HepG2 (cell line): ENCODE measurements around the gene FURIN. TPM values are rescaled to one million over a fixed set of nuclear protein-coding genes. Genes with fewer than 3 reads are reported as not detected.

Experiments
- ATAC-seq: fragments of 200-7000 bp; cut with Tn5 transposase; 3 replicates; pipeline ENCODE4 v1.9.1; 2020; ENCODE audit warnings: mild to moderate bottlenecking, moderate library complexity
- BruUV-seq: library from RNA; stranded (reverse); fragments of 400-500 nt; replicated peaks from 2 replicates; lab custom pipeline; 2021; lab: Mats Ljungman, UMichigan
- CTCF ChIA-PET: fragments of 300-600 bp; formaldehyde crosslinking; extraction: SDS; loops from one replicate; lab custom pipeline; 2021; ENCODE audit warnings: low total read pairs, inconsistent platforms, low intra/inter-chr PET ratio; lab: Yijun Ruan, JAX
- POLR2A ChIA-PET: fragments of 350-600 bp; sonication (Branson Sonifier 250); formaldehyde crosslinking; loops from one replicate; lab custom pipeline; 2020; ENCODE audit warnings: antibody characterized with exemption, inconsistent platforms; lab: Yijun Ruan, JAX
- DNase-seq: peaks from one replicate; pipeline ENCODE4 v3.0.0-alpha.2; 2015; ENCODE audit warnings: low spot score
- FAIRE-seq: peaks from 3 replicates; lab custom pipeline; 2011; peaks lifted over from hg19 to GRCh38; lab: Jason Lieb, UNC
- H2AFZ ChIP-seq: one replicate; pipeline ENCODE4 v1.6.1; 2011; ENCODE audit warnings: low read length, inconsistent platforms
- H3K27ac ChIP-seq: fragments of 300-600 bp; 3 replicates; pipeline ENCODE4 v1.8.0; 2011; ENCODE audit warnings: mixed run types, mild to moderate bottlenecking, mixed read lengths, low read length, inconsistent platforms; ENCODE audit not compliant: insufficient read depth; ENCODE audit errors: extremely low read length
- H3K27me3 ChIP-seq, 2 experiments: fragments of 200-600 bp in 1 of 2; 2 replicates in 1 of 2; 3 replicates in 1 of 2; pipeline versions ENCODE4 v1.6.0 to v1.8.0; 2011; ENCODE audit warnings: low read length in 2 of 2, mild to moderate bottlenecking in 2 of 2, moderate library complexity in 2 of 2, inconsistent platforms in 1 of 2; ENCODE audit not compliant: insufficient read depth in 2 of 2, control insufficient read depth in 1 of 2
- H3K36me3 ChIP-seq, 2 experiments: fragments of 200-600 bp in 1 of 2; replicated peaks in 1 of 2; 2 replicates in 1 of 2; 3 replicates in 1 of 2; pipeline versions ENCODE4 v1.5.1 to v1.8.0; 2011; ENCODE audit warnings: low read length in 2 of 2, inconsistent platforms in 1 of 2; ENCODE audit not compliant: insufficient read depth in 2 of 2, control insufficient read depth in 1 of 2
- H3K4me1 ChIP-seq: 2 replicates; pipeline ENCODE4 v1.5.1; 2012; ENCODE audit warnings: low read length, inconsistent platforms; ENCODE audit not compliant: insufficient read depth
- H3K4me2 ChIP-seq: 2 replicates; pipeline ENCODE4 v1.6.0; 2011; ENCODE audit warnings: low read depth, low read length, inconsistent platforms
- H3K4me3 ChIP-seq, 3 experiments: fragments of 200-600 bp in 1 of 3; sonication (generic), shearing (Covaris generic) in 1 of 3; replicated peaks in 1 of 3; 2 replicates each; pipeline ENCODE4 v1.5.1; 2011 to 2016; ENCODE audit warnings: low read length in 3 of 3, inconsistent platforms in 2 of 3, low read depth in 2 of 3, mild to moderate bottlenecking in 2 of 3, control low read depth in 1 of 3, mixed read lengths in 1 of 3; ENCODE audit not compliant: insufficient read depth in 1 of 3
- H3K79me2 ChIP-seq: one replicate; pipeline ENCODE4 v1.6.1; 2011; ENCODE audit warnings: low read length, inconsistent platforms; ENCODE audit not compliant: insufficient read depth
- H3K9ac ChIP-seq: 2 replicates; pipeline ENCODE4 v1.6.0; 2011; ENCODE audit warnings: mild to moderate bottlenecking, low read depth, low read length, inconsistent platforms; ENCODE audit not compliant: insufficient read depth
- H3K9me3 ChIP-seq: 2 replicates; pipeline ENCODE4 v1.5.1; 2012; ENCODE audit warnings: mild to moderate bottlenecking, low read length
- H4K20me1 ChIP-seq: 2 replicates; pipeline ENCODE4 v1.6.0; 2011; ENCODE audit warnings: inconsistent platforms, mild to moderate bottlenecking, low read length, moderate library complexity; ENCODE audit not compliant: insufficient read depth
- CCAR2 ChIP-seq: fragments of 200-400 bp; formaldehyde crosslinking; optimal IDR thresholded peaks from 2 replicates; pipeline ENCODE3; 2018; ENCODE audit warnings: low read depth, mild to moderate bottlenecking, low read length, moderate library complexity
- CCDC6 ChIP-seq: sonication (generic); formaldehyde crosslinking; IDR thresholded peaks from 2 replicates; pipeline ENCODE4 v1.8.1; 2022; ENCODE audit warnings: mild to moderate bottlenecking, missing genetic modification reagents, moderate library complexity
- ETV6 ChIP-seq: sonication (generic); formaldehyde crosslinking; conservative IDR thresholded peaks from 2 replicates; pipeline ENCODE4 v1.4.0; 2020; ENCODE audit warnings: missing genetic modification reagents
- MED1 ChIP-seq: sonication (generic); formaldehyde crosslinking; IDR thresholded peaks from 2 replicates; pipeline ENCODE4 v1.4.0; 2020; ENCODE audit warnings: missing genetic modification reagents
- MEIS1 ChIP-seq: sonication (generic); formaldehyde crosslinking; IDR thresholded peaks from 2 replicates; pipeline ENCODE4 v1.9.0; 2021; ENCODE audit warnings: mild to moderate bottlenecking, missing genetic modification reagents, moderate library complexity, borderline replicate concordance
- NFIB ChIP-seq: sonication (generic); formaldehyde crosslinking; IDR thresholded peaks from 2 replicates; pipeline ENCODE4 v1.9.0; 2021; ENCODE audit warnings: missing genetic modification reagents, mild to moderate bottlenecking, borderline replicate concordance
- RFXAP ChIP-seq: sonication (generic); formaldehyde crosslinking; IDR thresholded peaks from 2 replicates; pipeline ENCODE4 v1.4.0; 2020; ENCODE audit warnings: missing genetic modification reagents, borderline replicate concordance
- SP1 ChIP-seq, 2 experiments: fragments of 450-650 bp in 1 of 2; sonication (generic) in 1 of 2; formaldehyde crosslinking in 1 of 2; IDR thresholded peaks; 2 replicates each; pipeline versions ENCODE4 v1.4.0 to v1.6.1; 2016 to 2020; ENCODE audit warnings: missing genetic modification reagents in 1 of 2
- ZEB1 ChIP-seq: IDR thresholded peaks from 2 replicates; pipeline ENCODE4 v1.6.1; 2012; ENCODE audit warnings: mild to moderate bottlenecking, low read depth, inconsistent platforms; ENCODE audit not compliant: insufficient replicate concordance
- ZKSCAN5 ChIP-seq: sonication (generic); formaldehyde crosslinking; IDR thresholded peaks from 2 replicates; pipeline ENCODE4 v1.5.1; 2020; ENCODE audit warnings: mild to moderate bottlenecking, missing genetic modification reagents
- ZNF335 ChIP-seq: sonication (generic); formaldehyde crosslinking; IDR thresholded peaks from 2 replicates; pipeline ENCODE4 v1.4.0; 2020; ENCODE audit warnings: missing genetic modification reagents
- ZNF33A ChIP-seq: sonication (generic); formaldehyde crosslinking; IDR thresholded peaks from 2 replicates; pipeline ENCODE4 v1.5.1; 2020; ENCODE audit warnings: missing genetic modification reagents, mild to moderate bottlenecking, moderate library complexity, borderline replicate concordance
- ZNF446 ChIP-seq: sonication (generic); formaldehyde crosslinking; IDR thresholded peaks from 2 replicates; pipeline ENCODE4 v1.5.0; 2020; ENCODE audit warnings: mild to moderate bottlenecking, missing genetic modification reagents
- ZNF510 ChIP-seq: sonication (generic); formaldehyde crosslinking; IDR thresholded peaks from 2 replicates; pipeline ENCODE4 v1.4.0; 2020; ENCODE audit warnings: low read depth, mild to moderate bottlenecking, missing genetic modification reagents
- WGBS: methylation state at CpG from one replicate; pipeline ENCODE4 v1.1.6; 2017; ENCODE audit warnings: low lambda C conversion rate; 5-methylcytosine and 5-hydroxymethylcytosine counted together
- in situ Hi-C: cut with HindIII; loops from 2 replicates; pipeline ENCODE4 v1.10.0; 2017; ENCODE audit warnings: low pct_unique_long_range_greater_than_20kb; ENCODE audit not compliant: extremely low pct_ligation_motif_present
- intact Hi-C: fragments of 100-400 bp; cut with micrococcal nuclease; formaldehyde crosslinking; loops from one replicate; pipeline ENCODE4 v1.10.0; 2022; ENCODE audit not compliant: unreplicated experiment
- polyA plus RNA-seq, 8 experiments: library from polyadenylated mRNA; depleted of rRNA in 3 of 8; stranded (reverse) in 7 of 8; unstranded in 1 of 8; fragments of >200 nt; fragmentation: Illumina TruSeq in 4 of 8; extraction: Trizol in 4 of 8; gene quantifications; 2 replicates each; pipeline versions ENCODE4 v1.2.1 to v1.2.3, GENCODE V29; 2011 to 2016; ENCODE audit warnings: low read depth in 4 of 8, missing spikeins in 1 of 8, mixed read lengths in 1 of 8; ENCODE audit not compliant: insufficient read depth in 1 of 8
- total RNA-seq, 5 experiments: library from RNA; depleted of rRNA; stranded (reverse); fragments of >200 nt; fragmentation: Illumina TruSeq; extraction: Trizol; gene quantifications; 2 replicates each; pipeline ENCODE4 v1.2.3, GENCODE V29; 2016; ENCODE audit warnings: low read depth in 1 of 5
- TF ChIP-seq, protein P1 (sequence below): sonication (generic); formaldehyde crosslinking; IDR thresholded peaks from 2 replicates; pipeline ENCODE4 v1.5.1; 2020; ENCODE audit warnings: missing genetic modification reagents, mild to moderate bottlenecking, borderline replicate concordance
- TF ChIP-seq, protein P2 (sequence below): sonication (generic); formaldehyde crosslinking; IDR thresholded peaks from 2 replicates; pipeline ENCODE4 v1.8.0; 2022; ENCODE audit warnings: mild to moderate bottlenecking, missing genetic modification reagents, moderate library complexity
- TF ChIP-seq, protein P3 (sequence below): IDR thresholded peaks from 2 replicates; pipeline ENCODE4 v1.6.1; 2016; ENCODE audit warnings: missing compliant biosample characterization, missing genetic modification reagents, borderline replicate concordance
- TF ChIP-seq, protein P4 (sequence below): sonication (generic); formaldehyde crosslinking; IDR thresholded peaks from 2 replicates; pipeline ENCODE4 v1.4.0; 2020; ENCODE audit warnings: mild to moderate bottlenecking, missing genetic modification reagents

The FURIN gene
- total and polyA plus RNA-seq, 2 of the 13 experiments (the other 11 are each of a cell fraction or from before 2014, with no cell fraction given): 15.2 to 17.4 TPM

- TF ChIP-seq ZNF335 (CRISPR knock-in tag) (no peak), CCAR2 (no peak), ZNF446 (CRISPR knock-in tag) (no peak)
Observed at GRCh38 chr15:90910441-90911301, 42.3 kb downstream of the FURIN start (continued).

DNA sequence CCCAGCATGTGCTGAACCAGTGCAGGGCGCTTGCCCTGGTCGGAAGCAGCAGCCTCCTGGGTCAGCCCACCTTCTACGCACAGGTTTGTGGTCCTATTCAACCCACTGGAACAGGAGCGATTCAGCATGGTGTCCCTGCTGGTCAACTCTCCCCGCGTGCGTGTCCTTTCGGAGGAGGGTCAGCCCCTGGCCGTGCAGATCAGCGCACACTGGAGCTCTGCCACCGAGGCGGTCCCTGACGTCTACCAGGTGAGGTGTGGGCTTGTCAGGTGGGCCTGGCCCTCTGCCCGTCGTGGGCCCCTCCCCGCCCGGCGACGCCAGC is 42.9 kb downstream of the FURIN start:
- H3K27me3 ChIP-seq: no peaks in the 10 kb centered on the region
- peaks cover 22 to 73% of the 10 kb centered on the region in 2 experiments for H3K36me3 ChIP-seq
- POLR2A ChIA-PET: no interaction called here
- H3K9ac ChIP-seq: no peak overlapping the region
- H3K27ac ChIP-seq: no peak overlapping the region
- 97% methylated on average over 9 of the region's 19 CpGs for WGBS
- H3K4me1 ChIP-seq: no peaks in the 10 kb centered on the region
- in situ Hi-C loops: no loop called here
- no peaks in the 10 kb centered on the region for H3K79me2 ChIP-seq
- no peak overlapping the region for H3K4me2 ChIP-seq
- H3K4me3 ChIP-seq: no peak overlapping the region
- ATAC-seq (no peak), DNase-seq (no peak), FAIRE-seq (no peak)
- H4K20me1 ChIP-seq: no peaks in the 10 kb centered on the region
- BruUV-seq: no TSS peak
- CTCF ChIA-PET: no interaction called here
- H2AFZ ChIP-seq: no peak overlapping the region
- no peaks in the 10 kb centered on the region for H3K9me3 ChIP-seq
- intact Hi-C loops: no loop called here
- TF ChIP-seq MEIS1 (CRISPR knock-in tag) (no peak), ZNF33A (CRISPR knock-in tag) (no peak), RFXAP (CRISPR knock-in tag) (no peak), NFIB (CRISPR knock-in tag) (no peak), ETV6 (CRISPR knock-in tag) (no peak), CCDC6 (CRISPR knock-in tag) (no peak), SP1 (IDR thresholded peaks at IDR 0.05) (no peak), SP1 (CRISPR knock-in tag; IDR thresholded peaks at IDR 0.05) (no peak), ZKSCAN5 (no peak), ZNF510 (CRISPR knock-in tag) (no peak), ZEB1 (no peak), MED1 (CRISPR knock-in tag) (no peak)
- TF ChIP-seq, protein P1, sequence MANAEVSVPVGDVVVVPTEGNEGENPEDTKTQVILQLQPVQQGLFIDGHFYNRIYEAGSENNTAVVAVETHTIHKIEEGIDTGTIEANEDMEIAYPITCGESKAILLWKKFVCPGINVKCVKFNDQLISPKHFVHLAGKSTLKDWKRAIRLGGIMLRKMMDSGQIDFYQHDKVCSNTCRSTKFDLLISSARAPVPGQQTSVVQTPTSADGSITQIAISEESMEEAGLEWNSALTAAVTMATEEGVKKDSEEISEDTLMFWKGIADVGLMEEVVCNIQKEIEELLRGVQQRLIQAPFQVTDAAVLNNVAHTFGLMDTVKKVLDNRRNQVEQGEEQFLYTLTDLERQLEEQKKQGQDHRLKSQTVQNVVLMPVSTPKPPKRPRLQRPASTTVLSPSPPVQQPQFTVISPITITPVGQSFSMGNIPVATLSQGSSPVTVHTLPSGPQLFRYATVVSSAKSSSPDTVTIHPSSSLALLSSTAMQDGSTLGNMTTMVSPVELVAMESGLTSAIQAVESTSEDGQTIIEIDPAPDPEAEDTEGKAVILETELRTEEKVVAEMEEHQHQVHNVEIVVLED: no peak
- TF ChIP-seq, protein P2, sequence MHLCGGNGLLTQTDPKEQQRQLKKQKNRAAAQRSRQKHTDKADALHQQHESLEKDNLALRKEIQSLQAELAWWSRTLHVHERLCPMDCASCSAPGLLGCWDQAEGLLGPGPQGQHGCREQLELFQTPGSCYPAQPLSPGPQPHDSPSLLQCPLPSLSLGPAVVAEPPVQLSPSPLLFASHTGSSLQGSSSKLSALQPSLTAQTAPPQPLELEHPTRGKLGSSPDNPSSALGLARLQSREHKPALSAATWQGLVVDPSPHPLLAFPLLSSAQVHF: no peak
- TF ChIP-seq, protein P3, sequence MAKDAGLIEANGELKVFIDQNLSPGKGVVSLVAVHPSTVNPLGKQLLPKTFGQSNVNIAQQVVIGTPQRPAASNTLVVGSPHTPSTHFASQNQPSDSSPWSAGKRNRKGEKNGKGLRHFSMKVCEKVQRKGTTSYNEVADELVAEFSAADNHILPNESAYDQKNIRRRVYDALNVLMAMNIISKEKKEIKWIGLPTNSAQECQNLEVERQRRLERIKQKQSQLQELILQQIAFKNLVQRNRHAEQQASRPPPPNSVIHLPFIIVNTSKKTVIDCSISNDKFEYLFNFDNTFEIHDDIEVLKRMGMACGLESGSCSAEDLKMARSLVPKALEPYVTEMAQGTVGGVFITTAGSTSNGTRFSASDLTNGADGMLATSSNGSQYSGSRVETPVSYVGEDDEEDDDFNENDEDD: no peak
- TF ChIP-seq, protein P4, sequence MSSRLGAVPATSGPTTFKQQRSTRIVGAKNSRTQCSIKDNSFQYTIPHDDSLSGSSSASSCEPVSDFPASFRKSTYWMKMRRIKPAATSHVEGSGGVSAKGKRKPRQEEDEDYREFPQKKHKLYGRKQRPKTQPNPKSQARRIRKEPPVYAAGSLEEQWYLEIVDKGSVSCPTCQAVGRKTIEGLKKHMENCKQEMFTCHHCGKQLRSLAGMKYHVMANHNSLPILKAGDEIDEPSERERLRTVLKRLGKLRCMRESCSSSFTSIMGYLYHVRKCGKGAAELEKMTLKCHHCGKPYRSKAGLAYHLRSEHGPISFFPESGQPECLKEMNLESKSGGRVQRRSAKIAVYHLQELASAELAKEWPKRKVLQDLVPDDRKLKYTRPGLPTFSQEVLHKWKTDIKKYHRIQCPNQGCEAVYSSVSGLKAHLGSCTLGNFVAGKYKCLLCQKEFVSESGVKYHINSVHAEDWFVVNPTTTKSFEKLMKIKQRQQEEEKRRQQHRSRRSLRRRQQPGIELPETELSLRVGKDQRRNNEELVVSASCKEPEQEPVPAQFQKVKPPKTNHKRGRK (CRISPR knock-in tag): no peak
